Measurements from ENCODE around the gene URB2.

Gene URB2

DNA sequence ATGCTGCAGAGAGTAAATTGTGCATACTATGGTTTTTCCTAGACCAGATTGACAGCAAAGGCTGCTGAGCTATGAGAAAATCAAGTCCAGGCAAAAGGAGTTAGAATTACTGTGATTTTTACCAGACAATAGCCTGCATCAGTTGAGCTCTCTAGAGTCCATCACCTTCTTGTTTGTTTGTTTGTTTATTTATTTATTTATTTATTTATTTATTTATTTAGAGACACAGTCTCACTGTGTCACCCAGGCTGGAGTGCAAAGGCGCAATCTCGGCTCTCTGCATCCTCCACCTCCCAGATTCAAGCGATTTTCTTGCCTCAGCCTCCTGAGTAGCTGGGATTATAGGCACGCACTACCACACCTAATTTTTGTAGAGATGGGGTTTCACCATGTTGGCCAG is 43.3 kb upstream of the URB2 start (continued):
- TF ChIP-seq, protein P1, sequence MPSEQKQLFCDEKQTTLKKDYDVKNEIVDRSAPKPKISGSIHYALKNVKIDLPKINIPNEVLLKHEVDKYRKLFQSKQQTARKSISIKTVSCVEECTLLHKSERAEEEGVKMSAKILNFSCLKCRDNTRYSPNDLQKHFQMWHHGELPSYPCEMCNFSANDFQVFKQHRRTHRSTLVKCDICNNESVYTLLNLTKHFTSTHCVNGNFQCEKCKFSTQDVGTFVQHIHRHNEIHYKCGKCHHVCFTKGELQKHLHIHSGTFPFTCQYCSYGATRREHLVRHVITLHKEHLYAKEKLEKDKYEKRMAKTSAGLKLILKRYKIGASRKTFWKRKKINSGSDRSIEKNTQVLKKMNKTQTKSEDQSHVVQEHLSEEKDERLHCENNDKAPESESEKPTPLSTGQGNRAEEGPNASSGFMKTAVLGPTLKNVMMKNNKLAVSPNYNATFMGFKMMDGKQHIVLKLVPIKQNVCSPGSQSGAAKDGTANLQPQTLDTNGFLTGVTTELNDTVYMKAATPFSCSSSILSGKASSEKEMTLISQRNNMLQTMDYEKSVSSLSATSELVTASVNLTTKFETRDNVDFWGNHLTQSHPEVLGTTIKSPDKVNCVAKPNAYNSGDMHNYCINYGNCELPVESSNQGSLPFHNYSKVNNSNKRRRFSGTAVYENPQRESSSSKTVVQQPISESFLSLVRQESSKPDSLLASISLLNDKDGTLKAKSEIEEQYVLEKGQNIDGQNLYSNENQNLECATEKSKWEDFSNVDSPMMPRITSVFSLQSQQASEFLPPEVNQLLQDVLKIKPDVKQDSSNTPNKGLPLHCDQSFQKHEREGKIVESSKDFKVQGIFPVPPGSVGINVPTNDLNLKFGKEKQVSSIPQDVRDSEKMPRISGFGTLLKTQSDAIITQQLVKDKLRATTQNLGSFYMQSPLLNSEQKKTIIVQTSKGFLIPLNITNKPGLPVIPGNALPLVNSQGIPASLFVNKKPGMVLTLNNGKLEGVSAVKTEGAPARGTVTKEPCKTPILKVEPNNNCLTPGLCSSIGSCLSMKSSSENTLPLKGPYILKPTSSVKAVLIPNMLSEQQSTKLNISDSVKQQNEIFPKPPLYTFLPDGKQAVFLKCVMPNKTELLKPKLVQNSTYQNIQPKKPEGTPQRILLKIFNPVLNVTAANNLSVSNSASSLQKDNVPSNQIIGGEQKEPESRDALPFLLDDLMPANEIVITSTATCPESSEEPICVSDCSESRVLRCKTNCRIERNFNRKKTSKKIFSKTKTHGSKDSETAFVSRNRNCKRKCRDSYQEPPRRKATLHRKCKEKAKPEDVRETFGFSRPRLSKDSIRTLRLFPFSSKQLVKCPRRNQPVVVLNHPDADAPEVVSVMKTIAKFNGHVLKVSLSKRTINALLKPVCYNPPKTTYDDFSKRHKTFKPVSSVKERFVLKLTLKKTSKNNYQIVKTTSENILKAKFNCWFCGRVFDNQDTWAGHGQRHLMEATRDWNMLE (tag by site-specific recombination; conservative IDR thresholded peaks at IDR 0.05; ENCODE audit: low read depth) = peak; percentile 75
- TF ChIP-seq ZBTB21 (tag by site-specific recombination; IDR thresholded peaks at IDR 0.05) (no peak), RBAK (tag by site-specific recombination; IDR thresholded peaks at IDR 0.05) (0 out of 2 replicates have a peak, but pooled peaks have one; percentile 59), GFI1B (tag by site-specific recombination; IDR thresholded peaks at IDR 0.05) (0 out of 2 replicates have a peak, but pooled peaks have one; percentile 31), HOXD13 (CRISPR knock-in tag; IDR thresholded peaks at IDR 0.05; ENCODE audit: borderline replicate concordance) (no peak)
- TF ChIP-seq, protein P2, sequence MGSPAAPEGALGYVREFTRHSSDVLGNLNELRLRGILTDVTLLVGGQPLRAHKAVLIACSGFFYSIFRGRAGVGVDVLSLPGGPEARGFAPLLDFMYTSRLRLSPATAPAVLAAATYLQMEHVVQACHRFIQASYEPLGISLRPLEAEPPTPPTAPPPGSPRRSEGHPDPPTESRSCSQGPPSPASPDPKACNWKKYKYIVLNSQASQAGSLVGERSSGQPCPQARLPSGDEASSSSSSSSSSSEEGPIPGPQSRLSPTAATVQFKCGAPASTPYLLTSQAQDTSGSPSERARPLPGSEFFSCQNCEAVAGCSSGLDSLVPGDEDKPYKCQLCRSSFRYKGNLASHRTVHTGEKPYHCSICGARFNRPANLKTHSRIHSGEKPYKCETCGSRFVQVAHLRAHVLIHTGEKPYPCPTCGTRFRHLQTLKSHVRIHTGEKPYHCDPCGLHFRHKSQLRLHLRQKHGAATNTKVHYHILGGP (tag by site-specific recombination; IDR thresholded peaks at IDR 0.05) = no peak

DNA sequence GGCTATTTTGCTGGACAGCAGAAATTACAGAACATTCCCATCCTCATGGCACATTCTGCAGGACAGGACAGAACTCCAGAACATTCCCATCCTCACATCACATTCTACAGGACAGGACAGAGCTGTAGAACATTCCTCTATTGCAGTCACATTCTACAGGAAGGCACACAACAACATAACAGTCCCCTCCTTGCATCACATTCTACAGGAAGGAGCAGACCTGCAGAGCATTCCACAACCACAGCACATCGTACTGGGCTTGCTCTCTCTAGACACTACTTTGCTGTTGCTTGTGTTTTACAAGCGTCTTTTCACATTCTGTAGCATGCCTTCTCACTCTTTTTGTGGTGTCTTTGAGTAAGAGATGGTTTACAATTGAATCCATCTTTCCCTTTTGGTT is 40.7 kb upstream of the URB2 start:
- Histone ChIP-seq H3K9me3 (ENCODE audit: control insufficient read depth, insufficient read depth, low read depth, low read length) (no peaks in the 10 kb centered on the region), H3K4me1 (ENCODE audit: control insufficient read depth, insufficient read depth, low read length) (no peaks in the 10 kb centered on the region), H3K4me3 (ENCODE audit: low read depth, low read length) (no peak overlapping the region), H3K27ac (ENCODE audit: extremely low read depth, low read depth, low read length) (no peak overlapping the region), H3K36me3 (ENCODE audit: control insufficient read depth in 2 of 2, insufficient read depth in 1 of 2, low read length in 2 of 2) (peaks cover 0 to 5% of the 10 kb centered on the region in 2 experiments; a peak in 1 of 3 replicates)
- POLR2A ChIA-PET = interaction anchor here (0.6 to 1.0 kb wide), 2 partner anchors 12 to 22 kb away, joined by 3 read pairs; no protein-coding TSS in a partner anchor
- CTCF ChIA-PET = no interaction called here
- TF ChIP-seq ZNF140 (tag by site-specific recombination; IDR thresholded peaks at IDR 0.05) = no peak
- TF ChIP-seq REST (tag by site-specific recombination; IDR thresholded peaks at IDR 0.05) = peak; percentile 74
- TF ChIP-seq ZNF600 (tag by site-specific recombination; IDR thresholded peaks at IDR 0.05) = peak; percentile 86

GRCh38 chr1:229590119-229590518 is 35.9 kb upstream of the URB2 start:
- POLR2A ChIA-PET = interaction anchor here (0.6 kb wide), 1 partner anchor 63 kb away, joined by 4 read pairs; no protein-coding TSS in a partner anchor
- no peak overlapping the region for H3K4me3 ChIP-seq (ENCODE audit: low read depth, low read length)
- H3K9me3 ChIP-seq (ENCODE audit: control insufficient read depth, insufficient read depth, low read depth, low read length) = no peaks in the 10 kb centered on the region
- no peaks in the 10 kb centered on the region for H3K4me1 ChIP-seq (ENCODE audit: control insufficient read depth, insufficient read depth, low read length)
- H3K36me3 ChIP-seq (ENCODE audit: control insufficient read depth in 2 of 2, insufficient read depth in 1 of 2, low read length in 2 of 2) = peaks cover 23 to 32% of the 10 kb centered on the region in 2 experiments
- H3K27ac ChIP-seq (ENCODE audit: extremely low read depth, low read depth, low read length) = no peak overlapping the region
- CTCF ChIA-PET = interaction anchor here (0.6 to 1.4 kb wide), 3 partner anchors 26 to 679 kb away, joined by 3 to 4 read pairs (median 4); no protein-coding TSS in a partner anchor
- TF ChIP-seq REST (tag by site-specific recombination; IDR thresholded peaks at IDR 0.05) = no peak
- TF ChIP-seq ZNF140 (tag by site-specific recombination; IDR thresholded peaks at IDR 0.05) = no peak
- no peak for TF ChIP-seq ZEB2 (tag by site-specific recombination; IDR thresholded peaks at IDR 0.05)
- no peak for TF ChIP-seq ZSCAN18 (tag by site-specific recombination; IDR thresholded peaks at IDR 0.05)
- TF ChIP-seq ZNF549 (tag by site-specific recombination; IDR thresholded peaks at IDR 0.05) = no peak
- TF ChIP-seq, protein P3, sequence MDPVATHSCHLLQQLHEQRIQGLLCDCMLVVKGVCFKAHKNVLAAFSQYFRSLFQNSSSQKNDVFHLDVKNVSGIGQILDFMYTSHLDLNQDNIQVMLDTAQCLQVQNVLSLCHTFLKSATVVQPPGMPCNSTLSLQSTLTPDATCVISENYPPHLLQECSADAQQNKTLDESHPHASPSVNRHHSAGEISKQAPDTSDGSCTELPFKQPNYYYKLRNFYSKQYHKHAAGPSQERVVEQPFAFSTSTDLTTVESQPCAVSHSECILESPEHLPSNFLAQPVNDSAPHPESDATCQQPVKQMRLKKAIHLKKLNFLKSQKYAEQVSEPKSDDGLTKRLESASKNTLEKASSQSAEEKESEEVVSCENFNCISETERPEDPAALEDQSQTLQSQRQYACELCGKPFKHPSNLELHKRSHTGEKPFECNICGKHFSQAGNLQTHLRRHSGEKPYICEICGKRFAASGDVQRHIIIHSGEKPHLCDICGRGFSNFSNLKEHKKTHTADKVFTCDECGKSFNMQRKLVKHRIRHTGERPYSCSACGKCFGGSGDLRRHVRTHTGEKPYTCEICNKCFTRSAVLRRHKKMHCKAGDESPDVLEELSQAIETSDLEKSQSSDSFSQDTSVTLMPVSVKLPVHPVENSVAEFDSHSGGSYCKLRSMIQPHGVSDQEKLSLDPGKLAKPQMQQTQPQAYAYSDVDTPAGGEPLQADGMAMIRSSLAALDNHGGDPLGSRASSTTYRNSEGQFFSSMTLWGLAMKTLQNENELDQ (tag by site-specific recombination; IDR thresholded peaks at IDR 0.05; ENCODE audit: low read depth) = no peak
- TF ChIP-seq ZNF10 (tag by site-specific recombination; IDR thresholded peaks at IDR 0.05) = no peak
